ENCODE measurements around the gene SMTN. TPM values are rescaled to one million over a fixed set of nuclear protein-coding genes. Genes with fewer than 3 reads are reported as not detected.

Gene SMTN
- total and polyA plus RNA-seq, 2 donors (not counting 3 experiments of a cell fraction or from before 2014, with no cell fraction given), result 59.0 to 197 TPM

GRCh38 chr22:31045900-31046538, 35.1 kb upstream of the SMTN start:
- TF ChIP-seq MYC (IDR thresholded peaks at IDR 0.05; ENCODE audit: low read depth, low read length), result no peak
- TF ChIP-seq EZH2 (IDR thresholded peaks at IDR 0.05; ENCODE audit: borderline replicate concordance, low read depth, low read length, severe bottlenecking), result no peak
- no peak for TF ChIP-seq GATA2 (IDR thresholded peaks at IDR 0.05; ENCODE audit: insufficient read depth, insufficient read length, low read depth, low read length)
- TF ChIP-seq POLR2AphosphoS5 (IDR thresholded peaks at IDR 0.05; ENCODE audit: insufficient read depth, low read depth, low read length), result no peak
- TF ChIP-seq MAX (IDR thresholded peaks at IDR 0.05; ENCODE audit: insufficient read depth, insufficient read length), result no peak
- no peak for TF ChIP-seq JUN (IDR thresholded peaks at IDR 0.05; ENCODE audit: borderline replicate concordance, insufficient read depth, insufficient read length, low read depth)
- TF ChIP-seq, protein P1, sequence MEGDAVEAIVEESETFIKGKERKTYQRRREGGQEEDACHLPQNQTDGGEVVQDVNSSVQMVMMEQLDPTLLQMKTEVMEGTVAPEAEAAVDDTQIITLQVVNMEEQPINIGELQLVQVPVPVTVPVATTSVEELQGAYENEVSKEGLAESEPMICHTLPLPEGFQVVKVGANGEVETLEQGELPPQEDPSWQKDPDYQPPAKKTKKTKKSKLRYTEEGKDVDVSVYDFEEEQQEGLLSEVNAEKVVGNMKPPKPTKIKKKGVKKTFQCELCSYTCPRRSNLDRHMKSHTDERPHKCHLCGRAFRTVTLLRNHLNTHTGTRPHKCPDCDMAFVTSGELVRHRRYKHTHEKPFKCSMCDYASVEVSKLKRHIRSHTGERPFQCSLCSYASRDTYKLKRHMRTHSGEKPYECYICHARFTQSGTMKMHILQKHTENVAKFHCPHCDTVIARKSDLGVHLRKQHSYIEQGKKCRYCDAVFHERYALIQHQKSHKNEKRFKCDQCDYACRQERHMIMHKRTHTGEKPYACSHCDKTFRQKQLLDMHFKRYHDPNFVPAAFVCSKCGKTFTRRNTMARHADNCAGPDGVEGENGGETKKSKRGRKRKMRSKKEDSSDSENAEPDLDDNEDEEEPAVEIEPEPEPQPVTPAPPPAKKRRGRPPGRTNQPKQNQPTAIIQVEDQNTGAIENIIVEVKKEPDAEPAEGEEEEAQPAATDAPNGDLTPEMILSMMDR (IDR thresholded peaks at IDR 0.05; ENCODE audit: extremely low read depth in 1 of 2, insufficient read depth in 1 of 2, low read depth in 1 of 2, low read length in 2 of 2), result no peak
- TF ChIP-seq POLR2A (IDR thresholded peaks at IDR 0.05; ENCODE audit: low read depth, low read length), result no peak
- TF ChIP-seq FOS (IDR thresholded peaks at IDR 0.05; ENCODE audit: borderline replicate concordance, insufficient read depth, low read length), result no peak
- H3K9me3 ChIP-seq (replicated peaks; ENCODE audit: control insufficient read depth, insufficient read depth, low read length), result no peaks in the 10 kb centered on the region
- ChIA-PET CTCF (interaction anchor here (0.6 to 2.9 kb wide), 8 partner anchors 9 to 77 kb away, joined by 3 to 16 read pairs (median 6); partner anchors contain the start of genes MORC2, SELENOM, SMTN and TUG1), POLR2A (interaction anchor here (0.6 to 2.0 kb wide), 4 partner anchors 21 to 77 kb away, joined by 4 to 22 read pairs (median 6); partner anchors contain the start of genes SMTN and TUG1)
- peak overlapping the region; percentile 15 for H2AFZ ChIP-seq (ENCODE audit: low read depth, low read length)
- H3K9me1 ChIP-seq (replicated peaks; ENCODE audit: control insufficient read depth, extremely low read depth, insufficient read depth, low read length), result no peaks in the 10 kb centered on the region
- H3K9ac ChIP-seq (replicated peaks; ENCODE audit: extremely low read depth, insufficient read depth, low read length), result peak overlapping the region; percentile 32
- no peaks in the 10 kb centered on the region for H3K27me3 ChIP-seq (ENCODE audit: control insufficient read depth in 2 of 2, insufficient read depth in 2 of 2, low read length in 2 of 2)
- FAIRE-seq (no peak), DNase-seq (ENCODE audit: low read depth, low spot score) (no peak)
- H3K4me3 ChIP-seq (replicated peaks in 1 of 3; ENCODE audit: insufficient read depth in 1 of 3, low read depth in 1 of 3, low read length in 3 of 3), result no peak overlapping the region
- TSS peak; percentile 19 for BruUV-seq (replicated peaks)
- intact Hi-C loops (cut with micrococcal nuclease) (loop anchor here (1.0 to 10.0 kb wide), 3 partner anchors 35 to 261 kb away; partner anchors contain the start of genes SMTN and TUG1), dilution Hi-C loops (cut with MboI; ENCODE audit: extremely low pct_ligation_motif_present, low sequenced_read_pairs) (no loop called here)
- H3K27ac ChIP-seq (ENCODE audit: insufficient read depth, low read depth, low read length), result peak overlapping the region; percentile 79
- H3K36me3 ChIP-seq (ENCODE audit: control insufficient read depth in 2 of 2, extremely low read depth in 1 of 2, insufficient read depth in 2 of 2, low read length in 2 of 2), result no peaks in the 10 kb centered on the region
- H4K20me1 ChIP-seq (replicated peaks; ENCODE audit: control insufficient read depth, extremely low read depth, insufficient read depth, low read length), result no peaks in the 10 kb centered on the region
- peaks cover 32% of the 10 kb centered on the region for H3K4me1 ChIP-seq (ENCODE audit: control insufficient read depth, extremely low read depth, insufficient read depth, low read length)
- peak overlapping the region; percentile 28 for H3K4me2 ChIP-seq (ENCODE audit: insufficient read depth, low read length)
- H3K79me2 ChIP-seq (ENCODE audit: control insufficient read depth, insufficient read depth, low read length), result no peaks in the 10 kb centered on the region
